ENCODE data around the gene PRKCH.

DNA sequence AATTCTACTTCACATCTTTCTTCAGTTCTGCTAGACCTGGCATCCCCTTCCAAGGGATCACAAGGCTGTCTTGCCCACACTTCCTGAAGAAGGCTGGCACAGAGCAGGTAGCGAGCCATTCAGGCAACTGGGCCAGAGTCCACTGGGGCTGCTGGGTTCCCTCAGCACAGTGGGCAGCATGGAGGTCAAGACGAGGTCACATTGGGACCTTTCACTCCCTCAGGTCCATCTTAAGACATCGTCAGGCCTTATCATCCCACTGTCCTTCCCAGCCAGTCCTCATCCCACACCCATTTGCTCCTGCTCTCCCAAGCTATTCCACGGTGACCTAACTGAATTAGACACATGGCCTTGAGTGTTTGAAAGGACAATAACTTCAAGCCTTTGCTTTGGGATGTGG, 230.9 kb downstream of the PRKCH start:
- no peak for TF ChIP-seq CTCF (IDR thresholded peaks at IDR 0.05)
- no peak for TF ChIP-seq POLR2AphosphoS5 (IDR thresholded peaks at IDR 0.05; ENCODE audit: insufficient read depth in 1 of 2, low read depth in 1 of 2)
- TF ChIP-seq POLR2A (IDR thresholded peaks at IDR 0.05) = no peak
